Measurements from ENCODE around the gene ZDHHC18. TPM values are rescaled to one million over a fixed set of nuclear protein-coding genes. Genes with fewer than 3 reads are reported as not detected.

The ZDHHC18 gene, protein sequence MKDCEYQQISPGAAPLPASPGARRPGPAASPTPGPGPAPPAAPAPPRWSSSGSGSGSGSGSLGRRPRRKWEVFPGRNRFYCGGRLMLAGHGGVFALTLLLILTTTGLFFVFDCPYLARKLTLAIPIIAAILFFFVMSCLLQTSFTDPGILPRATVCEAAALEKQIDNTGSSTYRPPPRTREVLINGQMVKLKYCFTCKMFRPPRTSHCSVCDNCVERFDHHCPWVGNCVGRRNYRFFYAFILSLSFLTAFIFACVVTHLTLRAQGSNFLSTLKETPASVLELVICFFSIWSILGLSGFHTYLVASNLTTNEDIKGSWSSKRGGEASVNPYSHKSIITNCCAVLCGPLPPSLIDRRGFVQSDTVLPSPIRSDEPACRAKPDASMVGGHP
- 20.2 to 27.8 TPM (median 25.5 TPM) in 3 replicates for total RNA-seq
- long read RNA-seq, full-length matches to known transcripts, result 11 of 24 reads
- long read RNA-seq, partial matches to known transcripts, result 10 of 24 reads
- long read RNA-seq, other reads (novel, unspliced or antisense), result 3 of 24 reads

GRCh38 chr1:26826261-26827105 is at the start of gene ZDHHC18:
ZDHHC18 (plus strand) TSS chr1:26826688; CDS start chr1:26826805, 117 bp downstream.
- no peak for DNase-seq (ENCODE audit: low spot score)
- no peaks in the 10 kb centered on the region for H3K36me3 Mint-ChIP-seq (ENCODE audit: low read depth)

DNA sequence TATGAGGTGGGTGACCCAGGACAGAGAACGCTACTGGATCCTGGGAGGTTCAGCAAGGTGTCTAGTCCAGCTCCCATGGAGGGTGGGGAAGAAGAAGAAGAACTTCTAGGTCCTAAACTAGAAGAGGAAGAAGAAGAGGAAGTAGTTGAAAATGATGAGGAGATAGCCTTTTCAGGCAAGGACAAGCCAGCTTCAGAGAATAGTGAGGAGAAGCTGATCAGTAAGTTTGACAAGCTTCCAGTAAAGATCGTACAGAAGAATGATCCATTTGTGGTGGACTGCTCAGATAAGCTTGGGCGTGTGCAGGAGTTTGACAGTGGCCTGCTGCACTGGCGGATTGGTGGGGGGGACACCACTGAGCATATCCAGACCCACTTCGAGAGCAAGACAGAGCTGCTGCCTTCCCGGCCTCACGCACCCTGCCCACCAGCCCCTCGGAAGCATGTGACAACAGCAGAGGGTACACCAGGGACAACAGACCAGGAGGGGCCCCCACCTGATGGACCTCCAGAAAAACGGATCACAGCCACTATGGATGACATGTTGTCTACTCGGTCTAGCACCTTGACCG is 47.3 kb upstream of the ZDHHC18 start:
- DNase-seq (ENCODE audit: low spot score), result no peak
- no peak for TF ChIP-seq CTCF (IDR thresholded peaks at IDR 0.05)
- Mint-ChIP-seq H3K9me3 (ENCODE audit: low read depth) (no peaks in the 10 kb centered on the region), H3K36me3 (ENCODE audit: low read depth) (peaks cover 56% of the 10 kb centered on the region), H3K27me3 (ENCODE audit: low read depth) (no peaks in the 10 kb centered on the region), H3K27ac (ENCODE audit: unreplicated experiment) (no peak overlapping the region), H3K4me1 (ENCODE audit: low read depth) (peaks cover 26% of the 10 kb centered on the region), H3K4me3 (ENCODE audit: unreplicated experiment) (no peak overlapping the region)

More at GRCh38 chr1:26826261-26827105, at the start of gene ZDHHC18:
- TF ChIP-seq CTCF (IDR thresholded peaks at IDR 0.05), result peak; percentile 75
- Mint-ChIP-seq H3K9me3 (ENCODE audit: low read depth) (no peaks in the 10 kb centered on the region), H3K4me3 (ENCODE audit: unreplicated experiment) (peak within 1 kb of the TSS; percentile 88), H3K27ac (ENCODE audit: unreplicated experiment) (peak within 1 kb of the TSS; percentile 78), H3K4me1 (ENCODE audit: low read depth) (peaks cover 31% of the 10 kb centered on the region), H3K27me3 (ENCODE audit: low read depth) (no peaks in the 10 kb centered on the region)

DNA sequence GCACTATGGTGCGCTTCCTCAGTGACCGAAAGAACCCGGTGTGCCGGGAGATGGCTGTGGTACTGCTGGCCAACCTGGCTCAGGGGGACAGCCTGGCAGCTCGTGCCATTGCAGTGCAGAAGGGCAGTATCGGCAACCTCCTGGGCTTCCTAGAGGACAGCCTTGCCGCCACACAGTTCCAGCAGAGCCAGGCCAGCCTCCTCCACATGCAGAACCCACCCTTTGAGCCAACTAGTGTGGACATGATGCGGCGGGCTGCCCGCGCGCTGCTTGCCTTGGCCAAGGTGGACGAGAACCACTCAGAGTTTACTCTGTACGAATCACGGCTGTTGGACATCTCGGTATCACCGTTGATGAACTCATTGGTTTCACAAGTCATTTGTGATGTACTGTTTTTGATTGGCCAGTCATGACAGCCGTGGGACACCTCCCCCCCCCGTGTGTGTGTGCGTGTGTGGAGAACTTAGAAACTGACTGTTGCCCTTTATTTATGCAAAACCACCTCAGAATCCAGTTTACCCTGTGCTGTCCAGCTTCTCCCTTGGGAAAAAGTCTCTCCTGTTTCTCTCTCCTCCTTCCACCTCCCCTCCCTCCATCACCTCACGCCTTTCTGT is 46.0 kb upstream of the ZDHHC18 start:
- H3K4me1 Mint-ChIP-seq (ENCODE audit: low read depth), result peaks cover 38% of the 10 kb centered on the region
- DNase-seq (ENCODE audit: low spot score), result no peak
- H3K27me3 Mint-ChIP-seq (ENCODE audit: low read depth), result no peaks in the 10 kb centered on the region
- H3K27ac Mint-ChIP-seq (ENCODE audit: unreplicated experiment), result no peak overlapping the region
- H3K9me3 Mint-ChIP-seq (ENCODE audit: low read depth), result no peaks in the 10 kb centered on the region
- peaks cover 43% of the 10 kb centered on the region for H3K36me3 Mint-ChIP-seq (ENCODE audit: low read depth)
- no peak overlapping the region for H3K4me3 Mint-ChIP-seq (ENCODE audit: unreplicated experiment)
- no peak for TF ChIP-seq CTCF (IDR thresholded peaks at IDR 0.05)

- Mint-ChIP-seq H3K4me3 (ENCODE audit: unreplicated experiment) (no peak overlapping the region), H3K4me1 (ENCODE audit: low read depth) (peaks cover 46% of the 10 kb centered on the region), H3K36me3 (ENCODE audit: low read depth) (peaks cover 38% of the 10 kb centered on the region), H3K9me3 (ENCODE audit: low read depth) (no peaks in the 10 kb centered on the region), H3K27ac (ENCODE audit: unreplicated experiment) (peak overlapping the region; percentile 39), H3K27me3 (ENCODE audit: low read depth) (no peaks in the 10 kb centered on the region)
- DNase-seq (ENCODE audit: low spot score), result no peak
- no peak for TF ChIP-seq CTCF (IDR thresholded peaks at IDR 0.05)
Observed at GRCh38 chr1:26781206-26781825, 45.2 kb upstream of the ZDHHC18 start.
